Right atrium auricular region (tissue), 2 donors: ENCODE data around the gene FAM53A. TPM values are rescaled to one million over a fixed set of nuclear protein-coding genes. Genes with fewer than 3 reads are reported as not detected.

Source experiments
- DNase-seq: peaks from one replicate; pipeline ENCODE4 v3.0.0-alpha.2; 2019; ENCODE audit warnings: low spot score
- H3K27ac ChIP-seq, 2 donors: fragments of 200-600 bp; sonication (generic); 1 replicate in 1 of 2; 2 replicates in 1 of 2; pipeline ENCODE4 v1.5.1; 2016 to 2019
- H3K27me3 ChIP-seq, 2 donors: fragments of 200-600 bp; sonication (generic); one replicate each; pipeline versions ENCODE4 v1.5.1 to v1.6.0; 2017 to 2019
- H3K36me3 ChIP-seq: fragments of 200-600 bp; sonication (generic); one replicate; pipeline ENCODE4 v1.5.1; 2016
- H3K4me1 ChIP-seq, 2 donors: fragments of 200-600 bp; sonication (generic); one replicate each; pipeline versions ENCODE4 v1.5.1 to v1.6.0; 2017 to 2019
- H3K4me3 ChIP-seq, 2 donors: fragments of 200-600 bp; sonication (generic); 1 replicate in 1 of 2; 2 replicates in 1 of 2; pipeline ENCODE4 v1.5.1; 2017 to 2019; ENCODE audit warnings: mild to moderate bottlenecking in 1 of 2, moderate library complexity in 1 of 2
- H3K9me3 ChIP-seq, 2 donors: fragments of 200-600 bp; sonication (generic); one replicate each; pipeline ENCODE4 v1.5.1; 2019
- total RNA-seq, 2 donors: library from RNA; depleted of rRNA; stranded (reverse); fragments of >200 nt; gene quantifications; one replicate each; pipeline ENCODE4 v1.1.0, GENCODE V29; 2016
- TF ChIP-seq, protein P1 (sequence below), 2 donors: fragments of 200-600 bp; sonication (generic); IDR thresholded peaks; one replicate each; pipeline ENCODE4 v1.5.1; 2019; ENCODE audit warnings: antibody characterized with exemption in 2 of 2

The FAM53A gene
- total RNA-seq, 2 donors from 2014 or later: 1.0 to 1.9 TPM

GRCh38 chr4:1721666-1722550 is 37.8 kb upstream of the FAM53A start:
- Histone ChIP-seq H3K4me1 (peaks cover 0 to 54% of the 10 kb centered on the region in 2 donors), H3K27me3 (no peaks in the 10 kb centered on the region), H3K9me3 (no peaks in the 10 kb centered on the region), H3K36me3 (peaks cover 14% of the 10 kb centered on the region), H3K4me3 (peak overlapping the region; percentile 71 to 76), H3K27ac (no peak overlapping the region)
- TF ChIP-seq, protein P1, sequence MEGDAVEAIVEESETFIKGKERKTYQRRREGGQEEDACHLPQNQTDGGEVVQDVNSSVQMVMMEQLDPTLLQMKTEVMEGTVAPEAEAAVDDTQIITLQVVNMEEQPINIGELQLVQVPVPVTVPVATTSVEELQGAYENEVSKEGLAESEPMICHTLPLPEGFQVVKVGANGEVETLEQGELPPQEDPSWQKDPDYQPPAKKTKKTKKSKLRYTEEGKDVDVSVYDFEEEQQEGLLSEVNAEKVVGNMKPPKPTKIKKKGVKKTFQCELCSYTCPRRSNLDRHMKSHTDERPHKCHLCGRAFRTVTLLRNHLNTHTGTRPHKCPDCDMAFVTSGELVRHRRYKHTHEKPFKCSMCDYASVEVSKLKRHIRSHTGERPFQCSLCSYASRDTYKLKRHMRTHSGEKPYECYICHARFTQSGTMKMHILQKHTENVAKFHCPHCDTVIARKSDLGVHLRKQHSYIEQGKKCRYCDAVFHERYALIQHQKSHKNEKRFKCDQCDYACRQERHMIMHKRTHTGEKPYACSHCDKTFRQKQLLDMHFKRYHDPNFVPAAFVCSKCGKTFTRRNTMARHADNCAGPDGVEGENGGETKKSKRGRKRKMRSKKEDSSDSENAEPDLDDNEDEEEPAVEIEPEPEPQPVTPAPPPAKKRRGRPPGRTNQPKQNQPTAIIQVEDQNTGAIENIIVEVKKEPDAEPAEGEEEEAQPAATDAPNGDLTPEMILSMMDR (IDR thresholded peaks at IDR 0.05): no peak
- DNase-seq: no peak

GRCh38 chr4:1721003-1721665 is 37.0 kb upstream of the FAM53A start, which contains the start of the genes TACC3 and TMEM129:
Gene TACC3 (plus strand): TSS chr4:1721521. CDS start chr4:1723422, 1,901 bp downstream.
Gene TMEM129 (minus strand): TSS chr4:1721323. CDS start chr4:1720837, 486 bp downstream.
- TF ChIP-seq, protein P1 (IDR thresholded peaks at IDR 0.05): no peak
- Histone ChIP-seq H3K36me3 (peaks cover 18% of the 10 kb centered on the region), H3K27me3 (no peaks in the 10 kb centered on the region), H3K4me1 (peaks cover 0 to 50% of the 10 kb centered on the region in 2 donors), H3K27ac (peak within 1 kb of the TSS; percentile 92 to 95), H3K9me3 (no peaks in the 10 kb centered on the region), H3K4me3 (peak within 1 kb of the TSS; percentile 71 to 76)
- DNase-seq: peak; percentile 93

GRCh38 chr4:1720163-1720983 is 36.3 kb upstream of the FAM53A start:
- Histone ChIP-seq H3K4me1 (peaks cover 0 to 54% of the 10 kb centered on the region in 2 donors), H3K9me3 (no peaks in the 10 kb centered on the region), H3K36me3 (peaks cover 18% of the 10 kb centered on the region), H3K27ac (peak overlapping the region; percentile 92 to 95), H3K27me3 (no peaks in the 10 kb centered on the region), H3K4me3 (peak overlapping the region; percentile 71 to 76)
- DNase-seq: no peak
- TF ChIP-seq, protein P1 (IDR thresholded peaks at IDR 0.05): no peak

DNA sequence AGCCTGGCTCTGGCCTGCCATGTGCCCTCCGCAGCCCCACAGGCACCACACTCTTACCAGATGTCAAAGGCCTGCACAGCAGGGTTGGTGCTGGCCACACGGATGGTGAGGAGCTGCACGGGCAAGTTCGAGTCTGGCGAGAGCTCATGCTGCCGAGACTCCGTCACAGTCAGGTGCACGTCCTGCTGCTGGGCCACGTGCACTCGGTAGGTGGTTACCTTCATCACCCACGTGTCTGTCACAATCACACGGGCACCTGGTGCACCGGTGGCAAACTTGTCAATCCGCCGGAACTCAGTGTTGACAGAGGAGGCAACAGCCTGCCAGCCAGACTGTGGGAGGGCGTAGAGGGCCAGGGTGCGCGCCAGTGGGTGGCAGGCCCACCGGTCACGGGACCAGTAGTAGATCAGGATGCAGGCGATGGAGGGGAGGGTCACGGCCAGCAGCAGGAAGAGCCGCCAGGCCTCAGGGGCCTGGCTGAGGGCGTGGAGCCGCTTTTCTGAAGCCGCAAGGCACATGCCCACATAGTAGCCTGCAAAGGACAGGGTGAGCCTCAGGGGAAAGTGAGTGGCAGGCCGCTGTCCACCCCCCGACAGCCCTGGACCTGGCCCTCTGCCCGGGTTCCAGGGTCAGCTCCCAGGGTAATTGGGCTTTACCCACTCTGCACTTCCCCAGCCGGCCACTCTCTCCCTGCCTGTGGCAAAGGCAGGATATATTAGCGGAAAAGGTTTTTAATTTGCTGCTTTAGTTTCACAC is 34.2 kb upstream of the FAM53A start:
- peaks cover 18% of the 10 kb centered on the region for H3K36me3 ChIP-seq
- no peaks in the 10 kb centered on the region for H3K9me3 ChIP-seq
- no peaks in the 10 kb centered on the region for H3K27me3 ChIP-seq
- H3K27ac ChIP-seq: peak overlapping the region in 1 of 2 donors; percentile 48
- H3K4me1 ChIP-seq: peaks cover 0 to 74% of the 10 kb centered on the region in 2 donors
- H3K4me3 ChIP-seq: no peak overlapping the region
- TF ChIP-seq, protein P1 (IDR thresholded peaks at IDR 0.05): no peak
- no peak for DNase-seq
